B cell (primary cell): ENCODE results near the gene TSPAN9. TPM values are rescaled to one million over a fixed set of nuclear protein-coding genes. Genes with fewer than 3 reads are reported as not detected.

Experiments used
- ATAC-seq: fragments of 200-7000 bp; cut with Tn5 transposase; one replicate; pipeline ENCODE4 v1.10.0; 2021; ENCODE audit warnings: low read depth, mild to moderate bottlenecking, moderate number of reproducible peaks, moderate library complexity
- CTCF ChIA-PET: fragments of 350-600 bp; sonication (Branson Sonifier 250); formaldehyde crosslinking; loops from one replicate; lab custom pipeline; 2021; ENCODE audit warnings: antibody characterized with exemption, inconsistent platforms; lab: Charles Lee
- POLR2A ChIA-PET: fragments of 350-600 bp; sonication (Branson Sonifier 250); formaldehyde crosslinking; loops from one replicate; lab custom pipeline; 2021; ENCODE audit warnings: antibody characterized with exemption; lab: Charles Lee
- DNase-seq: peaks from one replicate; pipeline ENCODE4 v3.0.0; 2013
- H2AFZ ChIP-seq: 2 replicates; pipeline ENCODE4 v1.6.1; 2012; ENCODE audit warnings: mild to moderate bottlenecking, low read depth, low read length; ENCODE audit not compliant: insufficient read depth, poor library complexity, severe bottlenecking
- H3K27ac ChIP-seq, 2 donors: 1 replicate in 1 of 2; 2 replicates in 1 of 2; pipeline ENCODE4 v1.5.1; 2012 to 2013; ENCODE audit warnings: low read length in 2 of 2, mild to moderate bottlenecking in 2 of 2, moderate library complexity in 1 of 2
- H3K27me3 ChIP-seq, 4 experiments: fragments of 200-600 bp in 1 of 4; sonication (generic) in 1 of 4; replicated peaks in 1 of 4; 1 replicate in 2 of 4; 2 replicates in 2 of 4; pipeline versions ENCODE4 v1.6.1 to v1.7.0; 2013 to 2016; ENCODE audit warnings: low read length in 3 of 4, mild to moderate bottlenecking in 2 of 4, mixed read lengths in 1 of 4, moderate library complexity in 1 of 4; ENCODE audit not compliant: insufficient read depth in 4 of 4, control insufficient read depth in 3 of 4; ENCODE audit errors: control extremely low read depth in 1 of 4
- H3K36me3 ChIP-seq, 2 experiments: replicated peaks in 1 of 2; 1 replicate in 1 of 2; 2 replicates in 1 of 2; pipeline versions ENCODE4 v1.6.1 to v1.7.1; 2013; ENCODE audit warnings: low read length in 1 of 2; ENCODE audit not compliant: insufficient read depth in 2 of 2, control insufficient read depth in 1 of 2; ENCODE audit errors: control extremely low read depth in 1 of 2, extremely low read depth in 1 of 2
- H3K4me1 ChIP-seq, 2 donors: fragments of 200-600 bp in 1 of 2; sonication (generic) in 1 of 2; 1 replicate in 1 of 2; 2 replicates in 1 of 2; pipeline versions ENCODE4 v1.5.1 to v1.6.1; 2013 to 2017; ENCODE audit warnings: low read length in 2 of 2; ENCODE audit not compliant: control insufficient read depth in 2 of 2, insufficient read depth in 2 of 2
- H3K4me2 ChIP-seq: replicated peaks from 2 replicates; pipeline ENCODE3; 2012; ENCODE audit warnings: mild to moderate bottlenecking, low read depth, low read length; ENCODE audit not compliant: poor library complexity, severe bottlenecking
- H3K4me3 ChIP-seq, 5 experiments: fragments of 200-600 bp in 1 of 5; sonication (generic) in 1 of 5; 1 replicate in 3 of 5; 2 replicates in 2 of 5; pipeline versions ENCODE4 v1.5.1 to v1.7.0; 2011 to 2016; ENCODE audit warnings: low read length in 4 of 5, mild to moderate bottlenecking in 4 of 5, low read depth in 2 of 5, control low read depth in 1 of 5, moderate library complexity in 1 of 5; ENCODE audit not compliant: insufficient read depth in 1 of 5; ENCODE audit errors: control extremely low read depth in 1 of 5, extremely low read depth in 1 of 5
- H3K79me2 ChIP-seq: fragments of 200-600 bp; sonication (generic); one replicate; pipeline ENCODE4 v1.6.0; 2016; ENCODE audit warnings: low read length; ENCODE audit not compliant: control insufficient read depth, insufficient read depth
- H3K9ac ChIP-seq: fragments of 200-600 bp; sonication (generic); 2 replicates; pipeline ENCODE4 v1.6.1; 2017; ENCODE audit warnings: mild to moderate bottlenecking, low read length, moderate library complexity
- H3K9me3 ChIP-seq, 3 donors: one replicate each; pipeline versions ENCODE4 v1.6.1 to v1.7.1; 2013; ENCODE audit warnings: low read length in 2 of 3; ENCODE audit not compliant: control insufficient read depth in 2 of 3, insufficient read depth in 1 of 3; ENCODE audit errors: control extremely low read depth in 1 of 3
- H4K20me1 ChIP-seq: 2 replicates; pipeline ENCODE4 v1.6.0; 2012; ENCODE audit warnings: mild to moderate bottlenecking, low read length; ENCODE audit not compliant: insufficient read depth, control insufficient read depth, poor library complexity, severe bottlenecking
- H3K27ac Mint-ChIP-seq: one replicate; pipeline ENCODE4 v1.8.0; 2021; ENCODE audit warnings: mixed read lengths
- H3K27me3 Mint-ChIP-seq: one replicate; pipeline ENCODE4 v1.8.0; 2021; ENCODE audit warnings: mixed read lengths
- H3K4me1 Mint-ChIP-seq: one replicate; pipeline ENCODE4 v1.8.0; 2021; ENCODE audit warnings: mixed read lengths
- H3K4me3 Mint-ChIP-seq: one replicate; pipeline ENCODE4 v1.8.0; 2021; ENCODE audit warnings: mixed read lengths
- H3K9me3 Mint-ChIP-seq: one replicate; pipeline ENCODE4 v1.8.0; 2022; ENCODE audit warnings: mixed read lengths; ENCODE audit not compliant: insufficient read depth
- EZH2 ChIP-seq: IDR thresholded peaks from 2 replicates; pipeline ENCODE4 v1.6.1; 2012; ENCODE audit warnings: borderline replicate concordance, low read depth, mild to moderate bottlenecking, moderate library complexity, low read length; ENCODE audit not compliant: insufficient read depth, poor library complexity, severe bottlenecking
- WGBS: methylation state at CpG from one replicate; pipeline ENCODE4 v1.1.5; 2013; ENCODE audit warnings: missing lambda C conversion rate; ENCODE audit not compliant: insufficient coverage; 5-methylcytosine and 5-hydroxymethylcytosine counted together
- intact Hi-C: fragments of 100-400 bp; cut with micrococcal nuclease; formaldehyde crosslinking; loops from one replicate; pipeline ENCODE4 v1.10.0; 2022
- polyA plus RNA-seq: library from polyadenylated mRNA; depleted of rRNA; stranded (reverse); fragments of >200 nt; gene quantifications from 2 replicates; pipeline ENCODE4 v1.2.3, GENCODE V29; 2012
- total RNA-seq, 2 donors: library from RNA; stranded (reverse); fragments of 120-200 nt in 1 of 2; gene quantifications; 1 replicate in 1 of 2; 2 replicates in 1 of 2; pipeline versions ENCODE4 v1.2.3 to v1.2.4, GENCODE V29; 2013 to 2022
- TF ChIP-seq, protein P1 (sequence below): fragments of 200-600 bp; IDR thresholded peaks from one replicate; pipeline ENCODE4 v1.8.0; 2022; ENCODE audit warnings: antibody characterized with exemption, mild to moderate bottlenecking

The TSPAN9 gene
- total and polyA plus RNA-seq, 2 donors (not counting 1 experiment from before 2014, with no cell fraction given), result 0.15 to 0.37 TPM

DNA sequence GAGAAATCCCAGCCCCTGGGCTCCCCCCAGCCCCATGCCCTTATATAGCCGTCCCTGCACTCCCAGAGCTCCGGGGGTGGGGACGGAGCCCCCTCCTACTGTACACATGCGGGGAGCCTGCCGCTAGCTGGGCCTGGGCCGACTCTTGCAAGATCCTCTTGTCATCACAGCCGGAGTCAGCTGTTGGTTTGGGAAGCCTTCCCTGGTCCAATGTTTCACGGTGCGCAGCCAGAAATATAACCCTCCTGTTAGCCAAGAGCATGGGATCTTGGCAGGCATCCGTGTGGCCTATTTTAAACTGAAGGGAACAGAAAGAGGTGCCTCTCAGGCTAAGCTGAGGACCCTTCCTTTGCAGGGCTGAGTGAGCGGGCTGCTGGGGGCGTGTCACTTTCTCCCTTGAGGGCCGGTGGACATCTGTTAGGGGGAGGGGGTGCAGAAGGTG lies 175.3 kb downstream of the TSPAN9 start:
- Histone ChIP-seq H3K36me3 (no peaks in the 10 kb centered on the region), H3K79me2 (no peaks in the 10 kb centered on the region), H3K9ac (no peak overlapping the region), H3K9me3 (no peaks in the 10 kb centered on the region), H3K4me1 (peaks cover 6 to 10% of the 10 kb centered on the region in 2 donors), H3K27ac (no peak overlapping the region), H3K4me3 (no peak overlapping the region), H4K20me1 (no peaks in the 10 kb centered on the region), H2AFZ (no peak overlapping the region), H3K4me2 (no peak overlapping the region), H3K27me3 (no peaks in the 10 kb centered on the region)
- H3K27ac Mint-ChIP-seq, result no peak overlapping the region
- intact Hi-C loops, result no loop called here
- ChIA-PET CTCF (no interaction called here), POLR2A (no interaction called here)
- peaks cover 11% of the 10 kb centered on the region for H3K27me3 Mint-ChIP-seq
- ATAC-seq (no peak), DNase-seq (no peak)
- no peaks in the 10 kb centered on the region for H3K9me3 Mint-ChIP-seq
- peaks cover 15% of the 10 kb centered on the region for H3K4me1 Mint-ChIP-seq
- WGBS, result 91% methylated on average over 13 of the region's 13 CpGs
- no peak overlapping the region for H3K4me3 Mint-ChIP-seq
- TF ChIP-seq, protein P1, sequence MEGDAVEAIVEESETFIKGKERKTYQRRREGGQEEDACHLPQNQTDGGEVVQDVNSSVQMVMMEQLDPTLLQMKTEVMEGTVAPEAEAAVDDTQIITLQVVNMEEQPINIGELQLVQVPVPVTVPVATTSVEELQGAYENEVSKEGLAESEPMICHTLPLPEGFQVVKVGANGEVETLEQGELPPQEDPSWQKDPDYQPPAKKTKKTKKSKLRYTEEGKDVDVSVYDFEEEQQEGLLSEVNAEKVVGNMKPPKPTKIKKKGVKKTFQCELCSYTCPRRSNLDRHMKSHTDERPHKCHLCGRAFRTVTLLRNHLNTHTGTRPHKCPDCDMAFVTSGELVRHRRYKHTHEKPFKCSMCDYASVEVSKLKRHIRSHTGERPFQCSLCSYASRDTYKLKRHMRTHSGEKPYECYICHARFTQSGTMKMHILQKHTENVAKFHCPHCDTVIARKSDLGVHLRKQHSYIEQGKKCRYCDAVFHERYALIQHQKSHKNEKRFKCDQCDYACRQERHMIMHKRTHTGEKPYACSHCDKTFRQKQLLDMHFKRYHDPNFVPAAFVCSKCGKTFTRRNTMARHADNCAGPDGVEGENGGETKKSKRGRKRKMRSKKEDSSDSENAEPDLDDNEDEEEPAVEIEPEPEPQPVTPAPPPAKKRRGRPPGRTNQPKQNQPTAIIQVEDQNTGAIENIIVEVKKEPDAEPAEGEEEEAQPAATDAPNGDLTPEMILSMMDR, result no peak
- TF ChIP-seq EZH2, result no peak

DNA sequence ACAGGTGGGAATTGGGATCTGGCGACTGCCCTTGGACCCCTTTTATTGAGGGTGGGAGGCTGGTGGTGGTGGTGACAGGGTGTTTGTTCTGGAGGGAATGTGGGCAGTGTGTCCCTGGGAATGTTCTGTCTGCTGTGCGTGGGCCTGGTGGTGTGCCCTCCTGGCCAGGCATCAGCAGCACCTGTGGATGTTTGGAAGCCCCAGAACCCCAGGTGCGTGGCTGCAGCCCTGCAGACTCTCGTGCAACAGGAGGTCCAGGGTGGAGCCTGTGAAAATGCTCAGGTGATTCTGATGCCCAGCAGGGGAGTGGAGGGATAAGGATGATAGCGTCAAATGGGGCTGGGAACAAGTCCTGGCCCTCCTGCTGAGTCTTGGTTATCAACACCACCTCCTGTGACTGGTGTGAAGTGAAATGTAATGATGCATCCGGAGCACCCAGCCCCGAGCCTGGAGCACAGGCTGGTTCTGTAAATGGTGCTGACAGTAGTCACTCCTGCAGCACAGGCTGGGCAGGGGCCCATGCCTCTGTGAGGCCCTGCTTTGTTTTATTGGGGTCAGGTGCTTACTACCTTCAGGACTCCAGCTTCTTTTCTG lies 176.6 kb downstream of the TSPAN9 start:
- peaks cover 4 to 6% of the 10 kb centered on the region in 2 donors for H3K4me1 ChIP-seq
- no peaks in the 10 kb centered on the region for H3K79me2 ChIP-seq
- H3K36me3 ChIP-seq, result no peaks in the 10 kb centered on the region
- no peak overlapping the region for H2AFZ ChIP-seq
- 92% methylated on average over 7 of the region's 7 CpGs for WGBS
- intact Hi-C loops, result no loop called here
- ATAC-seq (no peak), DNase-seq (no peak)
- TF ChIP-seq, protein P1, result no peak
- no peak for TF ChIP-seq EZH2
- no peak overlapping the region for H3K4me3 ChIP-seq
- H3K27ac Mint-ChIP-seq, result no peak overlapping the region
- H3K4me1 Mint-ChIP-seq, result peaks cover 7% of the 10 kb centered on the region
- no peak overlapping the region for H3K27ac ChIP-seq
- H3K9me3 ChIP-seq, result no peaks in the 10 kb centered on the region
- no peaks in the 10 kb centered on the region for H3K27me3 ChIP-seq
- H3K27me3 Mint-ChIP-seq, result peaks cover 14% of the 10 kb centered on the region
- H3K4me2 ChIP-seq, result no peak overlapping the region
- H3K9ac ChIP-seq, result no peak overlapping the region
- ChIA-PET POLR2A (no interaction called here), CTCF (no interaction called here)
- no peaks in the 10 kb centered on the region for H3K9me3 Mint-ChIP-seq
- no peaks in the 10 kb centered on the region for H4K20me1 ChIP-seq
- H3K4me3 Mint-ChIP-seq, result no peak overlapping the region
